GM19467 (cell line): Measurements from ENCODE around the gene MTF1.

ENCODE experiments used
- ATAC-seq: cut with Tn5 transposase; IDR thresholded peaks from one replicate; pipeline ENCODE4 v1.9.1; 2021; ENCODE audit warnings: mild to moderate bottlenecking, moderate library complexity; ENCODE audit not compliant: unreplicated experiment

Gene MTF1

GRCh38 chr1:37868466-37868865 is 9.1 kb upstream of the MTF1 start:
- ATAC-seq, result no peak

- no peak for ATAC-seq
Observed at GRCh38 chr1:37867784-37868183, 8.4 kb upstream of the MTF1 start.

GRCh38 chr1:37866491-37866890 is 7.1 kb upstream of the MTF1 start:
- ATAC-seq, result no peak

GRCh38 chr1:37865348-37866120 is 6.1 kb upstream of the MTF1 start:
- ATAC-seq, result no peak

GRCh38 chr1:37862330-37862729 is 2.9 kb upstream of the MTF1 start:
- ATAC-seq, result no peak

GRCh38 chr1:37861151-37861550 is 1.8 kb upstream of the MTF1 start:
- ATAC-seq, result no peak

- ATAC-seq, result no peak
Observed at GRCh38 chr1:37860346-37860666, 914 bp upstream of the MTF1 start.

GRCh38 chr1:37858931-37859506 is 373 bp downstream of the MTF1 start:
- peak; percentile 7 for ATAC-seq

- no peak for ATAC-seq
Observed at GRCh38 chr1:37854406-37854805, 5.0 kb downstream of the MTF1 start.

GRCh38 chr1:37853157-37853556 is 6.2 kb downstream of the MTF1 start:
- no peak for ATAC-seq

GRCh38 chr1:37851782-37852210 is 7.6 kb downstream of the MTF1 start:
- ATAC-seq, result no peak

- ATAC-seq, result no peak
Observed at GRCh38 chr1:37851262-37851661, 8.1 kb downstream of the MTF1 start.

- ATAC-seq, result no peak
Observed at GRCh38 chr1:37850352-37850955, 8.9 kb downstream of the MTF1 start.

GRCh38 chr1:37849480-37849879 is 9.9 kb downstream of the MTF1 start:
- ATAC-seq, result no peak

- ATAC-seq, result no peak
Observed at GRCh38 chr1:37846647-37847339, 12.6 kb downstream of the MTF1 start.

- ATAC-seq, result no peak
Observed at GRCh38 chr1:37845786-37846185, 13.6 kb downstream of the MTF1 start.

GRCh38 chr1:37845049-37845646 is 14.2 kb downstream of the MTF1 start:
- no peak for ATAC-seq

- ATAC-seq, result no peak
Observed at GRCh38 chr1:37844536-37844935, 14.9 kb downstream of the MTF1 start.

- no peak for ATAC-seq
Observed at GRCh38 chr1:37841652-37842051, 17.7 kb downstream of the MTF1 start.

GRCh38 chr1:37840711-37841110 is 18.7 kb downstream of the MTF1 start:
- no peak for ATAC-seq

- ATAC-seq, result no peak
Observed at GRCh38 chr1:37839676-37840075, 19.7 kb downstream of the MTF1 start.
